ENCODE measurements around the gene OR13C5. TPM values are rescaled to one million over a fixed set of nuclear protein-coding genes. Genes with fewer than 3 reads are reported as not detected.
"Not testable (repeated sequence)": the region's sequence is repeated elsewhere in the genome, so short reads cannot be mapped to it uniquely, and the experiment has no call there.

The OR13C5 gene, protein sequence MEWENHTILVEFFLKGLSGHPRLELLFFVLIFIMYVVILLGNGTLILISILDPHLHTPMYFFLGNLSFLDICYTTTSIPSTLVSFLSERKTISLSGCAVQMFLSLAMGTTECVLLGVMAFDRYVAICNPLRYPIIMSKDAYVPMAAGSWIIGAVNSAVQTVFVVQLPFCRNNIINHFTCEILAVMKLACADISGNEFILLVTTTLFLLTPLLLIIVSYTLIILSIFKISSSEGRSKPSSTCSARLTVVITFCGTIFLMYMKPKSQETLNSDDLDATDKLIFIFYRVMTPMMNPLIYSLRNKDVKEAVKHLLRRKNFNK
- not detected in 2 replicates for total RNA-seq (2014; rRNA removed; shearing (Covaris generic))

DNA sequence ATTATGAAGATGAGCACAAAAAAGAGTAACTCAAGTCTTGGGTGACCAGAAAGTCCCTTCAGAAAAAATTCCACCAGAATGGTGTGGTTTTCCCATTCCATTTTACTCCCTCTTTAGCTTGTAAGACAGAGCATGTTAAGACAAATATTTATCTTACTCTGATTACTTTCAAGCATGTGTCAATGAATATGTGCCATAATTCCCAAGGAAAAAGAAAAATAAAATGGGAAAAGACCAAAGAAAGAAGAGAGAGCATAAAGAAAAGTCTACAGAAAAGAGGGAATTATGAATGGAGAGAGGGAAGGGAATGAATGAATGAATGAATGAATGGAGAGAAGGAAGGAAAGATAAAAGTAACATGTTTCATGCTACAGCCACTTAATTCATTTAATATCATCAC is at the start of gene OR13C5:
TSS of gene OR13C5 (minus strand) at position 101 of the 400 bp plus-strand sequence. CDS start at position 101, 0 bp downstream.
- in situ Hi-C loops (cut with HindIII; ENCODE audit: low sequenced_read_pairs); DNase-seq (ENCODE audit: low spot score): not testable (repeated sequence)

DNA sequence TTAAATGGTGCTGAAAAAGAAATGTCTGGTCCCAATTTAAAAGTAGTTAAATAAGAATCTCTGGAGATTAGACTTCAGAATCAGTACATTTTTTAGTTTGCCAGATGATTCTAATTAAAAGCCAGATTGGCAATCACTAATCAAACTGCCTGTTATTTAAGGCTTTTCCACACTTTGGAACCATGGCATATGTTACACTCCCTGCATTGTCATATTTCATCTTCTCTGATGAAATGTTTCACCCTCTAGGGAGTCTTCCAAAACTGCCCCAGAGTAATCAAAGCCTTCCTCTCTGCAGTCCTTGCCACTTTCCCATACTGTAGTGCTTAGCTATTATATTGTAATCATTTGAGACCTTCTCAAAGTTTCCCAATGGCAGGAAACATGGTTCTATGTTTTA is 36.2 kb upstream of the OR13C5 start:
- in situ Hi-C loops (cut with HindIII; ENCODE audit: low sequenced_read_pairs): no loop called here
- no peak for DNase-seq (ENCODE audit: low spot score)

DNA sequence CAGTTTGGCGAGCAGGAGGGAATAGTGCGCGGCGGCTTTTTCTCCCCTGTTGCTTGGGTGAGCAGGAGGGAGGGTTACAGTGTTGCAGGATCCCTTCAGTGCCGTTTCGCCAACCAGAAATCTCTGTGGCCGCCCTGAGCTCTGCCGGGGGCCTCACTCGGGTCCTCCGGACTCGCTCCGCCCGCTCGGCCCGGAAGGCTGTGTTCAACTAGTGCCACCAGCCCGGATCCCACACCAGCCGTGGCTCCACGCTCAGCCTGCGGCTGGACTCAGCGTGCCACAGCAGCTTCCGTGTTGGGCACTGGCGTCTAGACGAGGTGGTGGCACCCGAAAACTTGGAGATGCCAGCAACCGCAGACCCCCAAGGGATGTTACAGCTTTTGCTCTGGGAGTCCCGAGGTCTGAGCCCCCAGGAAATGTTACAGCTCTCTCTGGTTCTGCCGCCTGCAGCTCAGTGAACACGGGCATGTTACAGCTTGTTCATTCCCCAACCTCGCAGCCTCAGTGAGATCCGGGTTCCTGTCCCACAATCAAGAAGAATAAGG is 34.8 kb upstream of the OR13C5 start:
- in situ Hi-C loops (cut with HindIII; ENCODE audit: low sequenced_read_pairs): no loop called here
- no peak for DNase-seq (ENCODE audit: low spot score)

DNA sequence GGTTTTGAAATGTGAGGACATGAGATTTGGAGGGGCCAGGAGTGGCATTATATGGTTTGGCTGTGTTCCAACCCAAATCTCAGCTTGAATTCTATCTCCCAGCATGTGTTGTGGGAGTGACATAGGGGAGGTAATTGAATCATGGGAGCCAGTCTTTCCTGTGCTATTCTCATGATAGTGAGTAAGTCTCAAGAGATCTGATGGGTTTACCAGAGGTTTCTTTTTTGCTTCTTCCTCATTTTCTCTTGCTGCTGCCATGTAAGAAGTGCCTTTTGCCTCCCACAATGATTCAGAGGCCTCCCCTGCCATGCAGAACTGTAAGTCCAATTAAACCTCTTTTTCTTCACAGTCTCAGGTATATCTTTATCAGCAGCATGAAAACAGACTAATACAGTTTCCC is 26.8 kb upstream of the OR13C5 start:
- in situ Hi-C loops (cut with HindIII; ENCODE audit: low sequenced_read_pairs); DNase-seq (ENCODE audit: low spot score): not testable (repeated sequence)

DNA sequence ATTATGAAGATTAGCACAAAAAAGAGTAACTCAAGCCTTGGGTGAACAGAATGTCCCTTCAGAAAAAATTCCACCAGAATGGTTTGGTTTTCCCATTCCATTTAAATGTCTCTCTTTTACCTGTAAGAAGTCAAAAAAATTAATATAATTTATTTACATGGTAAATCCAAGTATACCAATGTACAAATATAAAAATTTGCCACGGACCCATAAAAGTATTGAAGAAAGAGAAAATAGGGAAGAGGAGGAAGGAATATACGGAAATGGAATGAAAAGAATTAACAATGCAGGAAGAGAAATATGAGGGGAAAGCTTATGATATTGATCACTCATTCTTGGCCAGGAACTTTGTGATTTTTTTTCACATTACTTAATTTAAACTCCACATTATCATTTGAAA is 18.9 kb upstream of the OR13C5 start, which contains the start of gene OR13C9:
TSS of gene OR13C9 (minus strand) at position 101 of the 400 bp plus-strand sequence. CDS start at position 101, 0 bp downstream.
- in situ Hi-C loops (cut with HindIII; ENCODE audit: low sequenced_read_pairs): no loop called here
- no peak for DNase-seq (ENCODE audit: low spot score)

DNA sequence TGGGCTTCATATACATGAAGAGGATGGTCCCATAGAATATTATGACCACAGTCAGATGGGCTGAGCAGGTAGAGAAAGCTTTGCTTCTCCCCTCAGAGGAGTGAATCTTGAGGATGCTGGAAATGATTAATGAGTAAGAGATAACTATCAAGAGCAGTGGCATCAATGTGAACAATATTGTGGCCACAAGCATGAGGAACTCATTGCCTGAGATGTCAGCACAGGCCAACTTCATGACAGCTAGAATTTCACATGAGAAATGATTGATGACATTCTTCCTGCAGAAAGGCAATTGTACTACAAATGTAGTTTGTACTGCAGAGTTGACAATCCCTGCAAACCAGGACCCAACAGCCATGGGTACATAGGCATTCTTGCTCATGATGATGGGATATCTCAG is 18.2 kb upstream of the OR13C5 start:
- in situ Hi-C loops (cut with HindIII; ENCODE audit: low sequenced_read_pairs): no loop called here
- DNase-seq (ENCODE audit: low spot score): no peak

DNA sequence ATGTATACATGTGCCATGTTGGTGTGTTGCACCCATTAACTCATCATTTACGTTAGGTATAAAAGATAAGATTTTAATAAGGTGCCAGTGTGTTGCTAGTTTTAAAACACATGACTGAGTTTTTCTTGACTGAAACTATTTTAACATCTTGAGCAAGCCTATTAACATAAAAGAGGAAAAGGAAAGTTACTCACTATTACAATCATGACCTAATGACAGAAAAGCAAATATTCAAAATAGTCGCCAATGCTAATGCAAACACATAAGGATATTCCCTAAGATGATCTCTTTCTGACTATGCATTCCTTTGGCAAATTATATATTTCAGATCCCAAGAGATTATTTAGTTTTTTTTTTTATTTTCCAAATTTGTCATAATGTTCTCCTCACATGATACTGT is 12.0 kb upstream of the OR13C5 start:
- no peak for DNase-seq (ENCODE audit: low spot score)
- in situ Hi-C loops (cut with HindIII; ENCODE audit: low sequenced_read_pairs): no loop called here

DNA sequence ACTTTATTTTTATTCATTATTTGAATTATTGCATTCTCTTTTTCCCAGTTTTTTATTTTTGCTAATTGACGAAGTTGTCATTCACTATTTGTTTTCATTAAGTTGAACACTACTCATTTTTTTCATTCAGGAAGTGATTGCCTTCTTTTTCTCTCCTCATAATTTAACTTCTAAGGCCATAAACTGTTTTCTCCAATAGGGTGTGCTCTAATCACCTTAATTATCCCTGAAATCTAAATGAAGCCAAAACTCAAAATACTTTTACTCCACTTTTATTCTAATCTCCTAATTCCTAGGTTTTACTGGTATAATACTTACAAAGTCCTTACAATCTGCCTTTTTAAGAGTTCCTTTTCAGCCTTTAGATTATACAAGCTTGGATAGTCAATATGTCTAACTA is 9.1 kb upstream of the OR13C5 start:
- in situ Hi-C loops (cut with HindIII; ENCODE audit: low sequenced_read_pairs): no loop called here
- no peak for DNase-seq (ENCODE audit: low spot score)

DNA sequence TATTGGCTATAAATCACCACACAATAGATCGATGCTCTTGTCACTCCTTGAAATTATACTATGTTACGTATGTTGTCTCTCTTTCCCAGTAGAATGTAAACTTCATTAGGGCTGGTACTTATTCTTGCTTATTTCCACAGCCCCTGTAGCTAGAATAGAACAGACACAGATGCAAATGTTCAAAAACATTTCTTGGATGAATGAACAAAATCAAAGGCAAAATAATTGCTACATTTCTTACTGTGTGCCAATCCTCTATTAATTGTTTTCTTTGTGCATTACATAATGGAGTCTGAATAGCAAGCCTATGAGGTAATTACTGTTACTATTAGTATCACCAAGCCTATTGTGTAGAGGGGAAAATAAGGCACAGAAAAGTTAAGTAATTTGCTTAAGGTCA is 6.9 kb upstream of the OR13C5 start:
- no peak for DNase-seq (ENCODE audit: low spot score)
- in situ Hi-C loops (cut with HindIII; ENCODE audit: low sequenced_read_pairs): no loop called here

DNA sequence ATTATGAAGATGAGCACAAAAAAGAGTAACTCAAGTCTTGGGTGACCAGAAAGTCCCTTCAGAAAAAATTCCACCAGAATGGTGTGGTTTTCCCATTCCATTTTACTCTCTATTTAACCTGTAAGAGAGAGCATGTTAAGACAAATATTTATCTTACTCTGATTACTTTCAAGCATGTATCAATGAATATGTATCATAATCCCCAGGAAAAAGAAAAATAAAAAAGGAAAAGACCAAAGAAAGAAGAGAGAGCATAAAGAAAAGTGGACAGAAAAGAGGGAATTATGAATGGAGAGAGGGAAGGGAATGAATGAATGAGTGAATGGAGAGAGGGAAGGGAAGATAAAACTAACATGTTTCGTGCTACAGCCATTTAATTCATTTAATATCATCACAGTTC is 6.3 kb upstream of the OR13C5 start, which contains the start of gene OR13C2:
TSS of gene OR13C2 (minus strand) at position 101 of the 400 bp plus-strand sequence. CDS start at position 101, 0 bp downstream.
- DNase-seq (ENCODE audit: low spot score); in situ Hi-C loops (cut with HindIII; ENCODE audit: low sequenced_read_pairs): not testable (repeated sequence)

DNA sequence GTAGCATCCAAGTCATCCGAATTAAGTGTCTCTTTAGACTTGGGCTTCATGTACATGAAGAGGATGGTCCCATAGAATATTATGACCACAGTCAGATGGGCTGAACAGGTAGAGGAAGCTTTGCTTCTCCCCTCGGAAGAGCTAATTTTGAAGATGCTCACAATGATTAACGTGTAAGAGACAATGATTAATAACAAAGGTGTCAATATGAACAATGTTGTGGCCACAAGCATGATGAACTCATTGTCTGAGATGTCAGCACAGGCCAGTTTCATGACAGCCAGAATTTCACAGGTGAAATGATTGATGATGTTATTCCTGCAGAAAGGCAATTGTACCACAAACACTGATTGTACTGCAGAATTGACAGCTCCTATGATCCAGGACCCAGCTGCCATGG is 5.6 kb upstream of the OR13C5 start:
- in situ Hi-C loops (cut with HindIII; ENCODE audit: low sequenced_read_pairs): no loop called here
- no peak for DNase-seq (ENCODE audit: low spot score)

DNA sequence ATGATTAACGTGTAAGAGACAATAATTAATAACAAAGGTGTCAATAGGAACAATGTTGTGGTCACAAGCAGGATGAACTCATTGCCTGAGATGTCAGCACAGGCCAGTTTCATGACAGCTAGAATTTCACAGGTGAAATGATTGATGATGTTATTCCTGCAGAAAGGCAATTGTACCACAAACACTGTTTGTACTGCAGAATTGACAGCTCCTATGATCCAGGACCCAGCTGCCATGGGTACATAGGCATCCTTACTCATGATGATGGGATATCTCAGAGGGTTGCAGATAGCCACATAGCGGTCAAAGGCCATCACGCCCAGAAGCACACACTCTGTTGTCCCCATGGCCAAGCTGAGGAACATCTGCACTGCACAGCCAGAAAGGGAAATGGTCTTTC is 464 bp downstream of the OR13C5 start:
- DNase-seq (ENCODE audit: low spot score); in situ Hi-C loops (cut with HindIII; ENCODE audit: low sequenced_read_pairs): not testable (repeated sequence)

DNA sequence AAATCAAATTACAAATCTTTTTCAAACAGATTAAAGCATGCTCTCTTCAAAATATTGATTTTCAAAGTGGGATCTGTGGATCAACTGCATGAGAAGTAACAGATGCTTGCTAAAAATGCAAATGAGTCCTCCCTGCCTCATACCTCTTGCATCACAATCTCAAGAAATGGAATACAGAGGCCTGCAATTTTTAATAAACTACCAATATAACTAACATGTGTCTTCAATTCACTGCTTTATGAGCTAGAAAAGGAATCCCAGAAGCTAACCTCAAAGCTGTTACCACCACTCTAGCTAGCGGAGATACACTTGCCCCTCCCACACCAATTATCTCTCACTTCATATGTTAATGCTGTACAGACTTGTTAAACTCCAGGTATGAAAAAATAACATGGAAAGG is 9.6 kb downstream of the OR13C5 start:
- in situ Hi-C loops (cut with HindIII; ENCODE audit: low sequenced_read_pairs): no loop called here
- DNase-seq (ENCODE audit: low spot score): no peak

DNA sequence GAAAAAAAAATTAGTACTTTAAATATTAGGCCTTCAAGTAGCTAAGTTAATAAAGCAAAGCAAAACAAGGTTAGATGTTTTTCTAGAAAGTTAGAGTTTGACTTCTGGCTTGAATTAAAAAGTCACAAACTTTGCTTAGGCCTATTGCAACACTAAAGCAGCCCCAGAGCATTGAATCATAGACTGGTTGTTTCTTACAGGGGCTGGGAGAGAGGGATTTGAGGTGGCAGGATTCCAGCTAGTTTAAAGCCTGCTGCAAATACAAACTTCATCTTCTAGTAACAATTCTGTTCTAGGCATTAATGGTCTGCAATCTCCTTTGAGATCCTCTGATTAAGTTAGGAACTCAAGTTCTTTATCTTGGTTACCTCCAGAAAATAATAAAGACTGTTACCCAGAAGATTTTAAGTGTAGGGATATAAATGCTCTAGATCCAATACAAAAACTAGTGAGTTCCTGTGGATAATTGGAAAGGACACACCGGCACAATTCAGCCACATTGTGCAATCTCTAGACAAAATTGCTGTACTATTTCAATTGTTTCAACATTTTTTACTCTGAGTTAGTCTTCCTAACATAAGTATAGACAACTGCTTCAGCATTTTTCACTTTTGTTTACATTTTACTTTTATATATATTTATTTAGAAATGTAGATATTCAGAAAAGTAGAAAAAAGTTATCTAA is 12.6 kb downstream of the OR13C5 start:
- DNase-seq (ENCODE audit: low spot score): no peak
- in situ Hi-C loops (cut with HindIII; ENCODE audit: low sequenced_read_pairs): no loop called here

DNA sequence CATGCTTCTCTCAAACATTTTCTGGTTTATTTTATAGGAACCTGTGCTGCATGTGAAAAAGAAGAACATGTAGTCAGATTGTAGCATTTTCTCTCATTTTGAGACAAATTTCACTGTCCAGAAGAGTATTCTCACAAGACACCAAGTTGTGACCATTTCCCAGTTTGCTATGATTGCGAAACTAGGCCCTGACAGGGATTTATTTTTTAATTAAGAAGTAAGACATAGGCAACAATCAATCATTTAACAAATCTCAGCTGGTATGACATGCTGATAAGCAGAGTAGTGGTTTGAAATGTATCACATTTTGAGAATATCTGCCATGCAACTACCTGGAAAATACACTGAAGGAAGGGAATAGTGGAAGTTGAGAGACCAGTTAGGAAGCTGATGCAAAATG is 18.7 kb downstream of the OR13C5 start:
- no peak for DNase-seq (ENCODE audit: low spot score)
- in situ Hi-C loops (cut with HindIII; ENCODE audit: low sequenced_read_pairs): no loop called here

DNA sequence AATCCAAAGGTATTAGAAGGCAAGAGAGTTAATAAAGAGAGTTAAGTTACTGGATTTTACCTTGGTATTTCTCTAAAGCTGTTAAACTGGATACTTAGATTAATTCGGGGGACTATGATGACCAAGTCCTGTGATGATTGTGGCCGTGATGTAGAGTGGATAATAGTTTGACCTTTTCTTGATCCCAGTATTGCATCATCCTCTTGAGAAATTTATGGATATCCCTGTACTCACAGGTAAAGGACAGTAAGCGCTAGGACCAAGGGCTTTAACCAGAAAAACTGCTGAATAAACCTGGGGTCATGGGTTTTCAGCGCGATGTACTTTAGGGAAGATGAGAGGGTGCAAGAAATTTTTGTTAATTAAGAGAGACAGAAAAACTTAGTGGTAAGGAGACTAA is 21.9 kb downstream of the OR13C5 start:
- DNase-seq (ENCODE audit: low spot score): no peak

DNA sequence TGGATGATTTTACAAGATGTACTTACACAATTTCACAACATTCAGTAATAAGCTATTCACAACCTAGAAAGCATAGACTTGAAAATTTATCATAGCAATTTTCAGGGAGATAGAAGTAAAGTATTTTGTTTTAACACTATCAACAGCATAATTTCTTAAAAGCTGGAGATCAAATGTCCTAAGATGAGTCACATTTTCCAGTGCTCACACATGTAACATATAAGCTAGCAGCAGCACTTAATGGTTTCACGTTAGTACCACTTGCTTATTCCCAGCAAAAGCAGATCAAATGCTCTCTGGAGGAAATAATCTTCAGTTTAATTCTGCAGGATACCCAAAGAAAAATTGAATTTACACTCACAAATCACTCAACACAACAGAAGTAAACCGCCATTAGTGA is 23.8 kb downstream of the OR13C5 start:
- in situ Hi-C loops (cut with HindIII; ENCODE audit: low sequenced_read_pairs): no loop called here
- DNase-seq (ENCODE audit: low spot score): no peak

More for the DNA sequence above, 21.9 kb downstream of the OR13C5 start:
- in situ Hi-C loops (cut with HindIII; ENCODE audit: low sequenced_read_pairs): no loop called here

DNA sequence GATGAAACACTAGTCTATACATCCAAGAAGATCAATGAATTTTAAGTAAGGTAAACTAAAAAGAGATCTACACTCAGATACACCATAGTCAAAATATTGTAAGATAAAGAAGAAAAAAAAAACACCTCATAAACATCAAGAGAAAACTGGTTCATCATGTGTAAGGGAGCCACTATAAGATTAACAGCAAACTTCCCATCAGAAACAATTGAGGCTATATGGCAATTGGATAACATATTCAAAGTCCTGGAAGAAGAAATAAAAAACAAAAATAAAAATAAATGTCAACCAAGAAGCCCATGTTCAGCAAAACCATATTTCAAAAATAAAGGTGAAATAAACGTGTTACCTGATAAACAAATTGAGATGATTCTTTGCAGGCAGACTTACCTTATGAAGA is 26.6 kb downstream of the OR13C5 start:
- no peak for DNase-seq (ENCODE audit: low spot score)
- in situ Hi-C loops (cut with HindIII; ENCODE audit: low sequenced_read_pairs): no loop called here

DNA sequence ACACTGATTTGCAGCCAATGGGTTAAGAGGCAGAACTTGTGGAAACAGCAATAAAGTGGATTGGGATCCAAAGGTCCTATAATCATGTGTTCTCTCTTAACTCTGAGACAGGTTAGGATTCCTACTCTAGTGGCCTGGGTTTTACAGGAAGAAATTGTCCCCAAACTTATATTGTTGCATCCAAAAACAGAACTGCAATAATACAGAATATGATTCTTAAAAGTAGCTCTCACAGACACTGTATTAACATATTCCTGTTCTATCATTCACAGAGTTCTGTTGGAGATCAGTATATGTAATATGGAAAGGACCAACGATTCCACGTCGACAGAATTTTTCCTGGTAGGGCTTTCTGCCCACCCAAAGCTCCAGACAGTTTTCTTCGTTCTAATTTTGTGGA is 30.3 kb downstream of the OR13C5 start, which contains the start of gene OR13C8:
TSS of gene OR13C8 (plus strand) at position 301 of the 400 bp plus-strand sequence. CDS start at position 301, 0 bp downstream.
- DNase-seq (ENCODE audit: low spot score): no peak
- in situ Hi-C loops (cut with HindIII; ENCODE audit: low sequenced_read_pairs): no loop called here

DNA sequence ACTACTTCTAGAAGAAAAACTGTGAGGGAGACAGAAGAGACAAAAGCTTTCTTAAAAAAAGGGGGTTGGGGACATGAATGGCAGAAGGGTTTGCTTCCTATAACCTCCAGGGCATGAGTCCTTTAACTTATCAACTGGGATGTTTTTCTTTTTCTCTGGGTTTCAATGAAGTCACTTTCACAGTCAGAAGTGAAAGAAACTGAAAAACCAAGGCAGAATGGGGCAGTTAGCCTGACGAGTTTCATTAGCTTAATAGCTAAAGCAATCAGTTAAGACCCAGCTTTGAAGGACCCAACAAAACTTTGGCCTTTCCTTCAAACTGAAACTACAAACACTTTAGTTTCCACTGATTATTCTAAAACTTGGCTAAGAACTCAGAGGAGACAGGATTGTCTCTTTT is 34.9 kb downstream of the OR13C5 start:
- no peak for DNase-seq (ENCODE audit: low spot score)
- in situ Hi-C loops (cut with HindIII; ENCODE audit: low sequenced_read_pairs): no loop called here

All from G401 (cell line).